WTC11 (cell line): Measurements from ENCODE around the gene PPP1R2. TPM values are rescaled to one million over a fixed set of nuclear protein-coding genes. Genes with fewer than 3 reads are reported as not detected.

Experiments used
- ATAC-seq: fragments of 200-7000 bp; cut with Tn5 transposase; 2 replicates; pipeline ENCODE4 v1.10.0; 2021; ENCODE audit warnings: mild to moderate bottlenecking, moderate library complexity
- CTCF ChIA-PET: fragments of 300-600 bp; sonication (Branson Sonifier 250); formaldehyde crosslinking; loops from one replicate; lab custom pipeline; 2021; ENCODE audit warnings: antibody characterized with exemption; lab: Charles Lee
- POLR2A ChIA-PET: fragments of 350-600 bp; sonication (Branson Sonifier 250); formaldehyde crosslinking; loops from one replicate; lab custom pipeline; 2021; ENCODE audit warnings: antibody characterized with exemption; lab: Charles Lee
- DNase-seq: peaks from one replicate; pipeline ENCODE4 v3.0.0; 2021; ENCODE audit warnings: low spot score
- H3K27ac Mint-ChIP-seq: 2 replicates; pipeline ENCODE4 v1.8.0; 2021; ENCODE audit warnings: mixed read lengths
- H3K27me3 Mint-ChIP-seq: 2 replicates; pipeline ENCODE4 v1.8.0; 2021; ENCODE audit warnings: low read depth, mild to moderate bottlenecking, moderate library complexity, mixed read lengths
- H3K36me3 Mint-ChIP-seq: 2 replicates; pipeline ENCODE4 v1.8.0; 2021; ENCODE audit warnings: mixed read lengths
- H3K4me1 Mint-ChIP-seq: 2 replicates; pipeline ENCODE4 v1.8.0; 2022; ENCODE audit warnings: mixed read lengths
- H3K4me3 Mint-ChIP-seq: 2 replicates; pipeline ENCODE4 v1.8.0; 2021; ENCODE audit warnings: mild to moderate bottlenecking, moderate library complexity, mixed read lengths
- H3K9me3 Mint-ChIP-seq: 2 replicates; pipeline ENCODE4 v1.8.0; 2021; ENCODE audit warnings: mixed read lengths
- CREB1 ChIP-seq: sonication (generic); formaldehyde crosslinking; IDR thresholded peaks from 2 replicates; pipeline ENCODE4 v1.8.0; 2023; ENCODE audit warnings: mild to moderate bottlenecking, missing genetic modification reagents
- CREM ChIP-seq: sonication (generic); formaldehyde crosslinking; IDR thresholded peaks from 2 replicates; pipeline ENCODE4 v1.8.1; 2022; ENCODE audit warnings: mild to moderate bottlenecking, missing genetic modification reagents, moderate library complexity
- GTF2I ChIP-seq: fragments of 250-450 bp; sonication (Bioruptor Pico); conservative IDR thresholded peaks from 2 replicates; pipeline ENCODE4 v1.4.0; 2021; ENCODE audit warnings: mild to moderate bottlenecking
- IRF2 ChIP-seq: sonication (generic); formaldehyde crosslinking; IDR thresholded peaks from 2 replicates; pipeline ENCODE4 v1.8.0; 2022; ENCODE audit warnings: low read depth, missing genetic modification reagents, borderline replicate concordance
- RORB ChIP-seq: fragments of 250-450 bp; sonication (Bioruptor Pico); IDR thresholded peaks from 2 replicates; pipeline ENCODE4 v1.9.0; 2021; ENCODE audit warnings: mild to moderate bottlenecking
- SOX15 ChIP-seq: fragments of 250-450 bp; sonication (Bioruptor Pico); IDR thresholded peaks from 2 replicates; pipeline ENCODE4 v1.9.0; 2021; ENCODE audit warnings: mild to moderate bottlenecking
- TEAD1 ChIP-seq: sonication (generic); formaldehyde crosslinking; IDR thresholded peaks from 2 replicates; pipeline ENCODE4 v1.8.0; 2022; ENCODE audit warnings: mild to moderate bottlenecking, missing genetic modification reagents
- total RNA-seq: library from RNA; stranded (reverse); gene quantifications from 3 replicates; pipeline ENCODE4 v1.2.3, GENCODE V29; 2021
- TF ChIP-seq, protein P1 (sequence below): sonication (generic); formaldehyde crosslinking; IDR thresholded peaks from 2 replicates; pipeline ENCODE4 v1.8.1; 2023; ENCODE audit warnings: mild to moderate bottlenecking, missing genetic modification reagents, moderate library complexity
- TF ChIP-seq, protein P2 (sequence below): sonication (generic); formaldehyde crosslinking; IDR thresholded peaks from 2 replicates; pipeline ENCODE4 v1.8.1; 2022; ENCODE audit warnings: mild to moderate bottlenecking, moderate library complexity, missing genetic modification reagents
- TF ChIP-seq, protein P3 (sequence below): sonication (generic); formaldehyde crosslinking; IDR thresholded peaks from 2 replicates; pipeline ENCODE4 v1.8.0; 2022; ENCODE audit warnings: missing genetic modification reagents
- TF ChIP-seq, protein P4 (sequence below): sonication (generic); formaldehyde crosslinking; IDR thresholded peaks from 2 replicates; pipeline ENCODE4 v1.8.0; 2023; ENCODE audit warnings: missing genetic modification reagents
- TF ChIP-seq, protein P5 (sequence below): sonication (generic); formaldehyde crosslinking; IDR thresholded peaks from 2 replicates; pipeline ENCODE4 v1.8.0; 2022; ENCODE audit warnings: mild to moderate bottlenecking, missing genetic modification reagents
- TF ChIP-seq, protein P6 (sequence below): sonication (generic); formaldehyde crosslinking; conservative IDR thresholded peaks from 2 replicates; pipeline ENCODE4 v1.8.1; 2022; ENCODE audit warnings: mild to moderate bottlenecking, missing genetic modification reagents

The PPP1R2 gene
- total RNA-seq, 1 experiment from 2014 or later, result 28.1 TPM

DNA sequence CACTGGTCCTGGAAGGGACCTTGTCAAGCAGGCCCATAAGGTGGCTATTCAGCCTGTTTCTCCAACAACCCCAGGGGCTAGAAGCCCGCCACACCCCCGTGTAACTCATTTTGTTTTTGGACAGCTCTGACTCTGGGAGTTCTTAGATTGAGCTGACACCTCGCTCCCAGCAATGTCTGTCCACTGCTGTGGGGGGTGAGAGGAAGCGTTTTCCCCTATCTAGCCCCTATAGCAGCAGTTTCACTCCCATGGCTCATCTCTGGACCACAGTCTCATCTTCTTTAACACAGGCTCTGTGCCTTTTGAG lies 1.1 kb upstream of the PPP1R2 start (continued):
- TF ChIP-seq, protein P1, sequence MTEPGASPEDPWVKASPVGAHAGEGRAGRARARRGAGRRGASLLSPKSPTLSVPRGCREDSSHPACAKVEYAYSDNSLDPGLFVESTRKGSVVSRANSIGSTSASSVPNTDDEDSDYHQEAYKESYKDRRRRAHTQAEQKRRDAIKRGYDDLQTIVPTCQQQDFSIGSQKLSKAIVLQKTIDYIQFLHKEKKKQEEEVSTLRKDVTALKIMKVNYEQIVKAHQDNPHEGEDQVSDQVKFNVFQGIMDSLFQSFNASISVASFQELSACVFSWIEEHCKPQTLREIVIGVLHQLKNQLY (CRISPR knock-in tag), result no peak
- no peak for TF ChIP-seq IRF2
- TF ChIP-seq, protein P2, sequence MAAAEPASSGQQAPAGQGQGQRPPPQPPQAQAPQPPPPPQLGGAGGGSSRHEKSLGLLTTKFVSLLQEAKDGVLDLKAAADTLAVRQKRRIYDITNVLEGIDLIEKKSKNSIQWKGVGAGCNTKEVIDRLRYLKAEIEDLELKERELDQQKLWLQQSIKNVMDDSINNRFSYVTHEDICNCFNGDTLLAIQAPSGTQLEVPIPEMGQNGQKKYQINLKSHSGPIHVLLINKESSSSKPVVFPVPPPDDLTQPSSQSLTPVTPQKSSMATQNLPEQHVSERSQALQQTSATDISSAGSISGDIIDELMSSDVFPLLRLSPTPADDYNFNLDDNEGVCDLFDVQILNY (CRISPR knock-in tag), result no peak
- TF ChIP-seq, all 79 proteins: peak for 0

DNA sequence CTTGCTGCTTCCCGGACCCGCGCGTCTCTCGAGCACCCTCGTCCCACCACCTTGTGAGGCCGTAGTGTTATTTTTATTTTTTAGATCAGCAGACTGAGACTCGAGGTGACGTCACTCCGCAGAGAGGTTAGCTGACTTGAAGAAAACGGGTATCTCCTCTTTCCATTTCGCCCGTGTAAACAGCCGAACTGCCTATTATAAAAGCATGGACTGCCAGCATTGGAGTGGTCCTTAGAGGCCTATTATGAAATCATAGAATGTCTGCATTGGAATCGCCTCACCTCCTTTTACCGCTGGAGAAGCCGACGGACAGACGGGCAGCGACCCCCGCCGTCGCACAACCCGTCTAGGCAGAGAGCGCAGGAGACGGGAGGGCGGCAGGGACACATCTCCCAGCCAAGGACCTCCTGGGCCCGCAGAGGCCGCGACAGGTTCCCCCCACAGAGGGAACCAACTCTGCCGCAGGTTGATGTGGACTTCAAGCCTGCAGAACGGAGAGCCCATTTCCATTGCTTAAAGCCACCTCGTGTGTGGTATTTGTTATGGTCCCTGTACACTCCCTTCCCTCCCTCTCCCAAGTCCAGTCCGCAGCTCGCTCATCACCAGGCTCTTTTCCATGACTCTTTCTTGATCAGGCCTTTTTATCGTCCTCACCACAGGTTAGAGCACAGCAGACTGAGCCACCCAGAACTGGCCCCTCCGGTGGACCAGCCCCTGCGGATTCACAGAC lies 540 bp upstream of the PPP1R2 start:
- TF ChIP-seq, protein P3, sequence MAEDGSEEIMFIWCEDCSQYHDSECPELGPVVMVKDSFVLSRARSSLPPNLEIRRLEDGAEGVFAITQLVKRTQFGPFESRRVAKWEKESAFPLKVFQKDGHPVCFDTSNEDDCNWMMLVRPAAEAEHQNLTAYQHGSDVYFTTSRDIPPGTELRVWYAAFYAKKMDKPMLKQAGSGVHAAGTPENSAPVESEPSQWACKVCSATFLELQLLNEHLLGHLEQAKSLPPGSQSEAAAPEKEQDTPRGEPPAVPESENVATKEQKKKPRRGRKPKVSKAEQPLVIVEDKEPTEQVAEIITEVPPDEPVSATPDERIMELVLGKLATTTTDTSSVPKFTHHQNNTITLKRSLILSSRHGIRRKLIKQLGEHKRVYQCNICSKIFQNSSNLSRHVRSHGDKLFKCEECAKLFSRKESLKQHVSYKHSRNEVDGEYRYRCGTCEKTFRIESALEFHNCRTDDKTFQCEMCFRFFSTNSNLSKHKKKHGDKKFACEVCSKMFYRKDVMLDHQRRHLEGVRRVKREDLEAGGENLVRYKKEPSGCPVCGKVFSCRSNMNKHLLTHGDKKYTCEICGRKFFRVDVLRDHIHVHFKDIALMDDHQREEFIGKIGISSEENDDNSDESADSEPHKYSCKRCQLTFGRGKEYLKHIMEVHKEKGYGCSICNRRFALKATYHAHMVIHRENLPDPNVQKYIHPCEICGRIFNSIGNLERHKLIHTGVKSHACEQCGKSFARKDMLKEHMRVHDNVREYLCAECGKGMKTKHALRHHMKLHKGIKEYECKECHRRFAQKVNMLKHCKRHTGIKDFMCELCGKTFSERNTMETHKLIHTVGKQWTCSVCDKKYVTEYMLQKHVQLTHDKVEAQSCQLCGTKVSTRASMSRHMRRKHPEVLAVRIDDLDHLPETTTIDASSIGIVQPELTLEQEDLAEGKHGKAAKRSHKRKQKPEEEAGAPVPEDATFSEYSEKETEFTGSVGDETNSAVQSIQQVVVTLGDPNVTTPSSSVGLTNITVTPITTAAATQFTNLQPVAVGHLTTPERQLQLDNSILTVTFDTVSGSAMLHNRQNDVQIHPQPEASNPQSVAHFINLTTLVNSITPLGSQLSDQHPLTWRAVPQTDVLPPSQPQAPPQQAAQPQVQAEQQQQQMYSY (CRISPR knock-in tag), result peak; percentile 94
- TF ChIP-seq, protein P4, sequence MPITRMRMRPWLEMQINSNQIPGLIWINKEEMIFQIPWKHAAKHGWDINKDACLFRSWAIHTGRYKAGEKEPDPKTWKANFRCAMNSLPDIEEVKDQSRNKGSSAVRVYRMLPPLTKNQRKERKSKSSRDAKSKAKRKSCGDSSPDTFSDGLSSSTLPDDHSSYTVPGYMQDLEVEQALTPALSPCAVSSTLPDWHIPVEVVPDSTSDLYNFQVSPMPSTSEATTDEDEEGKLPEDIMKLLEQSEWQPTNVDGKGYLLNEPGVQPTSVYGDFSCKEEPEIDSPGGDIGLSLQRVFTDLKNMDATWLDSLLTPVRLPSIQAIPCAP (CRISPR knock-in tag), result no peak
- Mint-ChIP-seq H3K9me3 (no peaks in the 10 kb centered on the region), H3K27ac (no peak overlapping the region), H3K36me3 (no peaks in the 10 kb centered on the region), H3K27me3 (peaks cover 58% of the 10 kb centered on the region), H3K4me1 (peaks cover 41% of the 10 kb centered on the region), H3K4me3 (peak overlapping the region; percentile 89)
- DNase-seq (peak; percentile 46), ATAC-seq (peak; percentile 34)
- ChIA-PET POLR2A (interaction anchor here (0.5 to 2.3 kb wide), 4 partner anchors 9 to 1161 kb away, joined by 3 to 7 read pairs (median 3); partner anchors contain the start of gene XXYLT1), CTCF (interaction anchor here (0.8 to 3.5 kb wide), 5 partner anchors 12 to 910 kb away, joined by 3 to 37 read pairs (median 3); partner anchors contain the start of gene XXYLT1)

DNA sequence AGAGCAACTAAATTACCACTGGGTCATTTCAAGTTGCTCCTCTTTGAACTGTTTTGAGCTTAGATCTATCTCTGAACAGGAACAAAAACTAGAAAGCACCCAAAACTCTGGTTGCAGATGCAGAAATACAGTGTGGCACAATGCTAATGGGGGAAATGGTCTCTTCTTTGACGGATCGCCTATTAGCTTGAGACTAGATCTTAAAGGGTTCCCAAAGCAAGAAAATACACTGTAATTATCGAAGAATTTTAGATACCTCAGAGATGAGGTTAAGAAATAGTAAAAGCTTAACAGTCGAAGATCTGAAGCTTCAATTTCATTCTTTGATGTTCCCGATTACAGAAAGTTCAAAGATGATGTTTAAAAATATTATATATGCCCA lies 818 bp downstream of the PPP1R2 start:
- TF ChIP-seq GTF2I (CRISPR knock-in tag), result no peak
- no peak for TF ChIP-seq TEAD1 (CRISPR knock-in tag)
- TF ChIP-seq, protein P5, sequence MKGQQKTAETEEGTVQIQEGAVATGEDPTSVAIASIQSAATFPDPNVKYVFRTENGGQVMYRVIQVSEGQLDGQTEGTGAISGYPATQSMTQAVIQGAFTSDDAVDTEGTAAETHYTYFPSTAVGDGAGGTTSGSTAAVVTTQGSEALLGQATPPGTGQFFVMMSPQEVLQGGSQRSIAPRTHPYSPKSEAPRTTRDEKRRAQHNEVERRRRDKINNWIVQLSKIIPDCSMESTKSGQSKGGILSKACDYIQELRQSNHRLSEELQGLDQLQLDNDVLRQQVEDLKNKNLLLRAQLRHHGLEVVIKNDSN (CRISPR knock-in tag), result no peak
- TF ChIP-seq SOX15 (CRISPR knock-in tag), result no peak
- no peak for TF ChIP-seq CREM (CRISPR knock-in tag)
- TF ChIP-seq, protein P6, sequence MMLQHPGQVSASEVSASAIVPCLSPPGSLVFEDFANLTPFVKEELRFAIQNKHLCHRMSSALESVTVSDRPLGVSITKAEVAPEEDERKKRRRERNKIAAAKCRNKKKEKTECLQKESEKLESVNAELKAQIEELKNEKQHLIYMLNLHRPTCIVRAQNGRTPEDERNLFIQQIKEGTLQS (CRISPR knock-in tag), result no peak
- Mint-ChIP-seq H3K36me3 (no peaks in the 10 kb centered on the region), H3K4me1 (peaks cover 34% of the 10 kb centered on the region), H3K9me3 (no peaks in the 10 kb centered on the region), H3K27ac (no peak overlapping the region), H3K27me3 (peaks cover 48% of the 10 kb centered on the region), H3K4me3 (peak overlapping the region; percentile 89)
- ChIA-PET POLR2A (interaction anchor here (1.4 to 2.3 kb wide), 2 partner anchors 8 to 271 kb away, joined by 3 to 7 read pairs; partner anchors contain the start of gene XXYLT1), CTCF (interaction anchor here (1.6 to 3.5 kb wide), 2 partner anchors 14 to 272 kb away, joined by 7 to 37 read pairs; partner anchors contain the start of gene XXYLT1)
- no peak for ATAC-seq
- DNase-seq, result no peak

DNA sequence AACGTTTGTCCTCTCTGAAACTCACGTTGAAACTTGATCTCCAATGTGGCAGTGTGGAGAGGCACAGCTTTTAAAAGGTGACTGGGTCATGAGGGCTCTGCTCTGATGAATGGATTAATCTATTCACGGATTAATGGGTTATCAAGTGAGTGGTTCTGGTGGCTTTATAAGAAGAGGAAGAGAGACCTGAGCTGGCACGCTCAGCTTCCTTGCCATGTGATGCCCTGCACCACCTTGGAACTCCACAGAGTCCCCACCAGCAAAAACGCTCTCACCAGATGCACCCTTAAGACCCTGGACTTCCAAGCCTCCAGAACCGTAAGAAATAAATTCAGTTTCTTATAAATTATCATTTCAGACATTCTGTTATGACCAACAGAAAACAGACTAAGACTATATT lies 2.6 kb downstream of the PPP1R2 start:
- Mint-ChIP-seq H3K27ac (no peak overlapping the region), H3K27me3 (peaks cover 30% of the 10 kb centered on the region), H3K4me1 (peaks cover 28% of the 10 kb centered on the region), H3K9me3 (peaks cover under 1% of the 10 kb centered on the region; the same call in 1 of the 2 replicates), H3K36me3 (no peaks in the 10 kb centered on the region), H3K4me3 (no peak overlapping the region)
- DNase-seq (no peak), ATAC-seq (no peak)
- ChIA-PET CTCF (interaction anchor here (1.5 kb wide), 1 partner anchor 269 kb away, joined by 4 read pairs; the partner anchor contains the start of gene XXYLT1), POLR2A (no interaction called here)
- TF ChIP-seq CREB1 (CRISPR knock-in tag), result no peak
- TF ChIP-seq RORB, result no peak
